ENCODE data around the gene CCDC152.

Gene CCDC152

DNA sequence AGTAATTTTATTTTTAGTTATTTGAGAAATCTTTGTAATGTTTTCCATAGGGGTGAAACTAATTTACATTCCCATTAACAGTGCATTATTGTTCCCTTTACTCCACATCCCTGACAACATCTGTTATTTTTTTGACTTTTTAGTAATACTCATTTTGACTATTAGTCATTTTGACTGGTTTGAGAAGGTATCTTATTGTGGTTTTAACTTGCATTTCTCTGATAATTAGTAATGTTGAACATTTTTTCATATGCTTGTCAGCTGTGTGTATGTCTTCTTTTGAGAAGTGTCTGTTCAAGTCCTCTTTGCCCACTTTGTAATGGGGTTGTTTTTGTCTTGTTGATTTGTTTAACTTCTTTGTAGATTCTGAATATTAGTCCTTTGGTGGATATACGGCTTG is 27.5 kb downstream of the CCDC152 start:
- DNase-seq = peak; percentile 28

DNA sequence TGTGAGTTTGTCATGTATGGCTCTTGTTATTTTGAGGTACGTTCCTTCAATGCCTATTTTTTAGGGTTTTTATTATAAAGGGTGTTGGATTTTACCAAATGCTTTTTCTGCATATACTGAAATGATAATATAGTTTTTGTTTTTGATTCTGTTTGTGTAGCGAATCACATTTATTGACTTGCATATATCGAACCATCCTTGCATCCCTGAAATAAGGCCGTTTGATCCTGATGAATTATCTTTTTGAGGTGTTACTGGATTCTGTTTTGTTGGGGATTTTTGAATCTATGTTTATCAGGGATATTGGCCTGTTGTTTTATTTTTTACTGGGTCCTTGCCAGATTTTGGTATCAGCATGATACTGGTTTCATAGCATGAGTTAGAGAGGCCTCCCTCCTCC is 29.1 kb downstream of the CCDC152 start:
- DNase-seq = no peak

DNA sequence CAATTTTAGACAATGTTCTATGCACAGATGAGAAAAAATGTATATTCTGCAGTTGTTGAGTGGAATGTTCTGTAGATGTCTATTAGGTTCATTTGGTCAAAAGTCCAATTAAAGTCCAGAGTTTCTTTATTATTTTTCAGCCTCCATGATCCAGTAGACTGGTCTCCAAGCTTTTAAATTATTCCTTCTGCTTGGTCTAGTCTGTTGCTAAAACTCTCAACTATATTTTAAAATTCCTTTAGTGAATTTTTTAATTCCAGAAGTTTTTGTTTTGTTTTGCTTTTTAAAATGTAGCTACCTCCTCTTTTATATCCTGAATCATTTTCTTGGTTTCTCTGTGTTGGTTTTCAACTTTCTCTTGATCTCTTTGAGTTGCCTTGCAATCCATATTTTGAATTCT is 30.5 kb downstream of the CCDC152 start:
- DNase-seq = no peak

DNA sequence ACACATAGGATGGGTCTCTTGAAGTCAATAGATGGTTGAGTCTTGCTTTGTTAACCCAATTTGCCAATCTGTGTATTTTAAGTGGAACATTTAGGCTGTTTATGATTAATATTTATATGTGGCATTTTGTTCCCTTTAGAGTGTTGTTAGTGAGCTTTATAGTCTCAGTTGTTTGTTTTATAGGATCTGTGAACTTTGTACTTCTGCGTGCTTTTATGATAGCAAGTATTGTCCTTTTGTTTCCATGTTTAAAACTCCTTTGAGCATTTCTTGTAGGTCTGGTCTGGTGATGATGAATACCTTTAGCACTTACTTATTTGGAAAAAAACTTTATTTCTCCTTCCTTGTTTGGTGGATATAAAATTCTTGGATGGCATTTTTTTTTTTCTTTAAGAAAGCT is 31.2 kb downstream of the CCDC152 start:
- no peak for DNase-seq

- peak; percentile 36 for DNase-seq
These were observed 34.5 kb downstream of the CCDC152 start for GRCh38 chr5:42791151-42791550.

- no peak for DNase-seq
These were observed 41.9 kb downstream of the CCDC152 start for GRCh38 chr5:42798284-42799240.

GRCh38 chr5:42799241-42799608 is 42.6 kb downstream of the CCDC152 start:
- DNase-seq = no peak

GRCh38 chr5:42799668-42800114 is 43.1 kb downstream of the CCDC152 start:
- no peak for DNase-seq

GRCh38 chr5:42800748-42801330 is 44.2 kb downstream of the CCDC152 start:
- no peak for DNase-seq

- no peak for DNase-seq
These were observed 45.0 kb downstream of the CCDC152 start for GRCh38 chr5:42801516-42802166.

DNA sequence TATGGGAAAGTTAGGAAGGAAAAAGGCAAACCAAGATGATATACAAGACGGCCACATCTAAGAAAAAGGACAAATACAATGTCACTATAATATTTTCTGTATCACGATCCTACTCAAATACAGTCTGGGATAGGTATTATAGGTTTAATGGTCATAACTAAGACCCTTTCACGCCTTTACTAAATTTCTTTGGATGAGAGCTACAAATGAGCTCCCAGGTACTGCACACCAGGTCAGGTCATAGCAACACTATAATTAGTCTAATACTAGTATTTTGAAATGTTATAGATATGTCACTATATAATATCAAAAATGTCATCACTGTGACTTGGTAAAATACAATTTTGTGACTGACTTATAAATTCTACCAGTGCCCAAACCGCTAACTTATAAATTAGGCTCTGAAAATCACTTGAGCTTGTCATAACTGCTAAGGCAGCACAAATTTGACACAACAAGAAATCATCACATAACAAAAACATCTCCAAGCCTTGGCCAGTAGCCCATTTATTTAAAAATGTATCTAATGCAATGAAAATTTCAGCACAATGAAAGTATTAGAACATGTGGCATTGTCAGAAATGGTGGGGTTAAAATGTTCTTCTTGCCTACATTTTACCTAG is 48.2 kb downstream of the CCDC152 start:
- DNase-seq = no peak

DNA sequence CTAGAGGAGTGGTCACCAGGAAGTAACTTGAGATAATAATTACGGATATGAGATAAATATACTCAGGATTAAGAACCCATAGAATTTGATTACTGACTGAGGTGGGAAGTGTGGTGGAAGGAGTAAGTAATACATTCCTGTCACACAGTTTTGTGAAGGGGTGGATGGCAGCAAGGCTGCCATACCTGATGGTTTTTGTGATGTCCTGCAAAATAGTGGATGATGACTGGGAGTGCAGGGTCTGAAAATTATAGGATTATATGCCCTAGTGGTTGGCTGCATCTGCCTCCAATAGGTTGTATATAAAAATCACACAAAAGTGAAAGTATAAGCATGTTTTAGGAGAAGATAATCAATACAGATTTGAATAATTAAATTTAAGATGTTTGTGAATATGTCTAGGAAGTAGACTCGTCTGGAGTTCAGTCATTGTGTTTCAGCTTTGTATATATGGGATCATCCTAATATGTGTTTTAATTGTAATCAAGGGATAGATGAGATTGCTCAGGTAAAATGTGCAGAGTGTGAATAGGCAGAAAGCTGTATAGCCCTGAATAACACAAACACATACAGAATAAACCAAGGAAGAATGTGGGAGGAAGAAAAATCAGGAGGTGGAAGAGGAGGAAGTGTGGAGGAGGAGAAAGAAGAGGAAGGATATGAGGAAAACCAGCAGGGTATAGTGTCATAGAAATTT is 49.5 kb downstream of the CCDC152 start:
- DNase-seq = no peak

DNA sequence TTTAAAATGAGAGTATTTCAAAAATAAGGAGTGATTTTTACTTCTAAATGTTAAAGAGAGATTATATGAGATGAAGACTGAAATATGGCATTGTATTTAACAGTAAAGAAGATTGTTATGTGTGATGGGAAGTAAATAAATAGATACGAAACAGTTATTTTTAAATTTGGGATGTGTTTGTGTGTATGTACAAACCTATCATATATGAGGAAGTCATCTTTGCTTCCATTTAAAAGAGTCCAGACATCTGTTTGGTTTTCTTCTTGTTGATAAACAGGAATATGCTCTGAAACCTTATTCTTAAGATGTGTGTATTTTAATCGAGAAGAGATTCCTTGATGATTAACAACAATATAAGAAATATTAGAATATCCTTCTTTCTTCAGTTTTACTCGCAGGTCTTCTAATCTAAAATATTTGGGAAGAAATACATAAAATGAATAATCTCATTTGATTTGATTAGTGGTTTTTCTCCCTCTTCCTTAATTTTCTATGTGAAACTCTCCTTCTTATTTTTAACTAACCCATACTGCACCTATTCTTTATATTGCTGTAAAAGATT is 50.2 kb downstream of the CCDC152 start:
- DNase-seq = no peak

GRCh38 chr5:42807722-42808447 is 51.3 kb downstream of the CCDC152 start:
- DNase-seq = no peak

DNA sequence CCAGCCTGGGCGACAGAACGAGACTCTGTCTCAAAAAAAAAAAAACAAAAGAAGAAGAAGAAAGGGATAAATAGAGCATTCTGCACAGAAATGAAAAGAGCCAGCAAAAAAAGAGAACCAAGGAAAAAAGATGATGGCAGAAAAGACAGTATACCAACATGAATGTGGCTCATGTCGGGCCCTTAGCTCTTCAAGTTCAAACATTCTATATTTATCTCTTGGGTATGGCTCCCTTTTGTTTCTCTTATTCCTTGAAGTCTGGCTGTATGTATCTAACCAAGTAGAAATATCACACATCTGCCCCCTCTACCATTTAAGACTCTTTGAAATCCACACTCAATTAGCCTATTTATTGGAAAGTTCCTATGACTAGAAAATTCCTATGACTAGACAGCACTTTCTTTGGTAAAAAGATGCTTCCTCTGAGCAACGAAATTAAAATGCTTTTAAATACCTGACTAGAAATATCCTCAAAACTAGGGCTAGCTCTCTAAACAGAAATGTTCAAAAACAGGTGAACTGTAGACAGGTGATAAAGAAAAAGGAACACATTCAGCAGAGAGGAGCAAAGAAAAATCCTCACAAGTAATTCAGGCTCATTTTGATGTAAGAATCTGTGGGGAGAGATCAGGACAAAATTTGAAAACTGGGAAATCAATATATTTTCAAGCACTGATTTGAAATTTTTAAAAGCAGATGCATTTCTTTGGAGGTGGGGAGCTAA is 52.4 kb downstream of the CCDC152 start:
- no peak for DNase-seq

DNA sequence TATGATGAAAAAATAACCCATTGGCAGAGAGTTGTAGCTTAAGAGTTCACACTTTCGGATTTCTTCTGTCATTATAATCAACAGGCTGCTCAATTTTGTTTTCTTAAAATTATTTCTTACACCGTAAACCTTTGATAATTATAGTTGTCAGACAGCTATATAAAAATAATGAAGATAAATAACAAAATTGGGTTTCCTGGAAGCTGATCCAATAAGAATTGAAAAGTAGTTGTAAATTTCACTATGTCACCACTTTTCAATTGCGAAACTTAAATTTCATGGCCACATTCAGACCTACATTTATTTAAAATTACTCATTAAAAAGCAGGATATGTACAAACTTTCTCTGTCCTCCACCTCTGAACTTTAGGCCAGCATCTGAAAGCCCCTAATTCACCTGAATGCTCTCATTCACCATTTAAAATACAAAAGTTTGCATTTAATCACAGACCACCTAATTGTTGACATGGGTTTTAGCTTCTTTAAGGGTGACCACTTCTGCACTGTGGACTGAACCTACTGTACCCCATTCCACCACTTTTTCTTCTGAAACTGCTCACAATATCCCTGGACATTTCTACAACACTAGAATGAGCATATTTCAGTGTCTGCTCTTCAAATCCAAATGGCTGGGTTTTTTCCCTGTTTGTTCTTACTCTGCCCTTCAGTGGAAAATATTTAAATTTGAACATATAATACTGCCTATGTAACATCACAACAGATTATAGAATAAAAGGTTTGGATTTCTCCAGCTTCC is 54.4 kb downstream of the CCDC152 start:
- no peak for DNase-seq

GRCh38 chr5:42811591-42812446 is 55.2 kb downstream of the CCDC152 start, which contains the start of gene SELENOP:
SELENOP (minus strand) TSS chr5:42811892; CDS start chr5:42808353, 3,539 bp downstream.
- no peak for DNase-seq

GRCh38 chr5:42812620-42813019 is 56.0 kb downstream of the CCDC152 start:
- no peak for DNase-seq

DNA sequence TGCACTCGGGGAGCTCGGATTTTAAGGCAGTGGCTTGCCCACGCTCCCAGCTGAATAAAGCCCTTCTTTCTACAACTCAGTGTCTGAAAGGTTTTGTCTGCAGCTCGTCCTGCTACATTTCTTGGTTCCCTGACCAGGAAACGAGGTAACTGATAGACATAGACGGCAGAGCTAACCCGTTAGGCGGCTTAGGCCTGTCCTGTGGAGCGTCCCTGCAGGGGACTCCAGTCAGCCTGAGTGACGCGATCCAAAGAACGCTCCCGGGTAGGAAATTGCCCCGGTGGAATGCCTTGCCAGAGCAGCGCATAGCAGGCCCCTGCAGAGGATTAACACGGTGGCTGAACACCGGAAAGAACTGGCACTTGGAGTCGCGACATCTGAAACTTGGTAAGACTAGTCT is 56.9 kb downstream of the CCDC152 start:
- no peak for DNase-seq
